GM10266 (cell line): Measurements from ENCODE around the gene PDXP.

ENCODE experiments used
- DNase-seq: peaks from one replicate; pipeline ENCODE4 v3.0.0; 2012; ENCODE audit errors: extremely low spot score
- TF ChIP-seq, protein P1 (sequence below): IDR thresholded peaks from 2 replicates; pipeline ENCODE4 v1.5.1; 2012; ENCODE audit warnings: mild to moderate bottlenecking, low read depth; ENCODE audit not compliant: control insufficient read depth, insufficient read depth; ENCODE audit errors: missing control alignments

Gene PDXP

DNA sequence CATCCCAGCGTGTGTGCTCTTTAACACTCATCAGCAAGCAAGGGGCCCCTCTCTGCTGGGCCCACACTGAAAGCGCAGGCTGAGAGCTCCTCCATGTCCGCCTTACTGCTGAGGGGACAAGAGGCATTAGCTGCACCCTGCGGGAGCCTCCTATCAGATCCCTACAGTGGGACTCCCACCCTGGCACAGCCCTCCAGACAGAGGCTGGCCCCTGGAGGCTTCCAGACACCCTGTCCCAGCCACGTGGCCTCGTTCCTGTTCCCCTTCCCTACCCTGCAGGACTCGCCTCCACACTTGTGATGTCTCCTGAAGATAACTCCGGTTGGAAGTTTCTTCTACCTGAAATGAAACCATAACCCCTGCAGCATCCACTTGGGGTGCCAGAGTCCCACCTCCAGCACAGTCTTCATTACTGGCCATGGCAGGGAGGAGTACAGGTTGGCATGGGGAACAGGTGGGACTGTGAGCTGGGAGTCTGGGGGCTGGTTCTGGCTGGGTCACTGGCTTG, 24.1 kb upstream of the PDXP start:
- TF ChIP-seq, protein P1, sequence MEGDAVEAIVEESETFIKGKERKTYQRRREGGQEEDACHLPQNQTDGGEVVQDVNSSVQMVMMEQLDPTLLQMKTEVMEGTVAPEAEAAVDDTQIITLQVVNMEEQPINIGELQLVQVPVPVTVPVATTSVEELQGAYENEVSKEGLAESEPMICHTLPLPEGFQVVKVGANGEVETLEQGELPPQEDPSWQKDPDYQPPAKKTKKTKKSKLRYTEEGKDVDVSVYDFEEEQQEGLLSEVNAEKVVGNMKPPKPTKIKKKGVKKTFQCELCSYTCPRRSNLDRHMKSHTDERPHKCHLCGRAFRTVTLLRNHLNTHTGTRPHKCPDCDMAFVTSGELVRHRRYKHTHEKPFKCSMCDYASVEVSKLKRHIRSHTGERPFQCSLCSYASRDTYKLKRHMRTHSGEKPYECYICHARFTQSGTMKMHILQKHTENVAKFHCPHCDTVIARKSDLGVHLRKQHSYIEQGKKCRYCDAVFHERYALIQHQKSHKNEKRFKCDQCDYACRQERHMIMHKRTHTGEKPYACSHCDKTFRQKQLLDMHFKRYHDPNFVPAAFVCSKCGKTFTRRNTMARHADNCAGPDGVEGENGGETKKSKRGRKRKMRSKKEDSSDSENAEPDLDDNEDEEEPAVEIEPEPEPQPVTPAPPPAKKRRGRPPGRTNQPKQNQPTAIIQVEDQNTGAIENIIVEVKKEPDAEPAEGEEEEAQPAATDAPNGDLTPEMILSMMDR = peak; percentile 26
- no peak for DNase-seq

DNA sequence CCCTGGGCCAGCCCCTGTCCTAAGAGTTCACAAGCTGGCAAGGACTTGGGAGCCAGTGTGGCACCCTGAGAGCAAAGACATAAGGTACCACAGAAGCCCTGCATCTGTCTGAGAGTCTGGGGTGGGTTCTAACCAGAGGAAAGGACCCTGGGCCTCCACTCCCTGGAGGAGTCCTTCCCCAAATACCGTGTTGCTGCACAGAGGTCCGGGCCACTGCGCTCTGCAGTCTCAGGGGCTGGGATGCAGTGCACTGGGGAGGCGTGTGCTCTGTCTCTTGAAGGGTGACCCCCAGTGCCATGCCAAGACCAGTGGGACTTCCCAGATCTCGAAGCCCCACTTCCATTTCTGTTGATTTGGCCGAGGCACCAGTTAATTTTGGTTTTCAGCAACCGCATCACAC, 23.4 kb upstream of the PDXP start:
- no peak for DNase-seq
- TF ChIP-seq, protein P1 = no peak

DNA sequence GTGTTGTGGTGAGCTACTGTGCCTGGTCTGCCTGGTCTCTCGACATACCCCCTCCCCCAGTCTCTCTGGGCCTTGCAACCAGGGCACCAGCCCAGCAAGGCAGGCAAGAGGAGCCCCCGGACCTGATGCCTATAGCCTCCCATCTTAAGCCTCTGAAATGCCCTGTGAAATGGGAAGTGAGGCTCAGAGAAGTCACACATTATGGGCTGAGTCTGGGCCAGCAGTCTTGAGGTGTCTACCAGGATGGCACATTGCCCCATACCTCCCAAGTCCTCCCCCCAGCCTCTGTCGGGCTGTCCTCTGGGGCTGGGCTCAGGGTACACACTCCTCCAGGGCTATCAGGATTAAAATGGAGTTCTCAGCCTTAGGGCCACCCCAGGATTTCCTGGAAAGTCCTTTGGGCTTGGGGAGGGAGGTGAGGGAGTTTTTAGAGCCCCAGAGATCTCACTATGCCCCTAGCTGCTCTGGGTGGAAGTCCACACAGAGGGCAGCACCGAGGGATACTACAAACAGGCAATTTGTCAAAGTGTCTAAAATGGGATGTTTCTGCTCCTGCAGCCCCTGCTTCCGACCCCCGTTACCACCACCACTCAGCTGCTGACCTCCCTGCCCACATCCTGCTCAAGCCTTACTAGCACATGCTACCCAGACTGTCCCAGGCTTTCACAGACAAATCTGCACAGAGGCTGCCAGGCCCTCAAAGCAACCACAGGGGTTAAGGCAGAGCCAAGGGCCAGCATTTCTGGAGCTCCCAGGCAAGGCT, 22.2 kb upstream of the PDXP start:
- peak; percentile 40 for DNase-seq
- TF ChIP-seq, protein P1 = peak; percentile 31

DNA sequence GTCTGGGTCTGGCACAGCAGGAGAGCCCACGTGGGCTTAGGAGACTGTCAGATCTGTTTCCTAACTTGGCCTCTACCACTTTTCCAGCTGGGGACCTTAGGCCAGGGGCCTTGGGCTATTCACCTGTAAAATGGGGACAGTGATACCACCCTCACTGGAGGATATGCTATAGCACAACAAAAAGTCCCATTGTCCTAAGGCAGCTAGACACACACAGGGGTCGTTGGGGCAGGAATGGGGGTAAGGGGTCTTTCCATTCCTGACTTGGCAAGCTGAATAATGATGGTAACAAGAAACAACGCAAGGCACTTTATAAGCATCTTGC, 21.6 kb upstream of the PDXP start:
- DNase-seq = no peak
- TF ChIP-seq, protein P1 = no peak

DNA sequence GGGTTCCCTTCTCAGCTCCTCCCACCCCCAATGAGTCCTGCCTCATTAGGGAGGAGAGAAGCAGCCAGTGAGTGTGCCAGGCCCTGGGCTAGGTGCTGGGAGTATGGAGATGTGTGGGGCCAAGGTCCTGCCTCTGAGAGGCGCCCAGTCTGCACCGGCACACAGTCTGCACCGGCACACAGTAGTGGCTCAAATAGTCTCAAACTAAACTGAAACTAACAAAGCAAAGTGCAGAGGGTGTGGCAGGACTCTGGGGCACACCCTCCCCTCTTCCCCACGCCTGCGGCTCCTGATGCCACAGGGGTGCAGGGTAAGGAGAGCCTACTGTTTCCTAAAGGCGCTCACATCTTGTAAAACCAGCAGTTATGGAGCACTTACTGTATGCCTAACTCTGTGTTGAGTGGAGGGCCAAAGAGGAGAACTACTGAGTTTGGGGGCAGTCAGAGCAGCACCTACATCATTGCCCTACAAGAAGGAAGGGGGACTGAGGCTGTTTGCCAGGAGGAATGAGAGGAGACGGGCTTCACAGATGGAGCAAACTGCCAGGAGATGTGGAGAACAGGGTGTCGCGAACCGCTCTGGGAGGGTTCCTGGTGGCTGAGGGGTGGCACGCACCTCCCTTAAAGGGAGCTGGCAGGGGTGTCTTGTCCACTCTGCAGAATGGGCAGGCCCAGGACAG, 20.0 kb upstream of the PDXP start:
- TF ChIP-seq, protein P1 = no peak
- DNase-seq = no peak

DNA sequence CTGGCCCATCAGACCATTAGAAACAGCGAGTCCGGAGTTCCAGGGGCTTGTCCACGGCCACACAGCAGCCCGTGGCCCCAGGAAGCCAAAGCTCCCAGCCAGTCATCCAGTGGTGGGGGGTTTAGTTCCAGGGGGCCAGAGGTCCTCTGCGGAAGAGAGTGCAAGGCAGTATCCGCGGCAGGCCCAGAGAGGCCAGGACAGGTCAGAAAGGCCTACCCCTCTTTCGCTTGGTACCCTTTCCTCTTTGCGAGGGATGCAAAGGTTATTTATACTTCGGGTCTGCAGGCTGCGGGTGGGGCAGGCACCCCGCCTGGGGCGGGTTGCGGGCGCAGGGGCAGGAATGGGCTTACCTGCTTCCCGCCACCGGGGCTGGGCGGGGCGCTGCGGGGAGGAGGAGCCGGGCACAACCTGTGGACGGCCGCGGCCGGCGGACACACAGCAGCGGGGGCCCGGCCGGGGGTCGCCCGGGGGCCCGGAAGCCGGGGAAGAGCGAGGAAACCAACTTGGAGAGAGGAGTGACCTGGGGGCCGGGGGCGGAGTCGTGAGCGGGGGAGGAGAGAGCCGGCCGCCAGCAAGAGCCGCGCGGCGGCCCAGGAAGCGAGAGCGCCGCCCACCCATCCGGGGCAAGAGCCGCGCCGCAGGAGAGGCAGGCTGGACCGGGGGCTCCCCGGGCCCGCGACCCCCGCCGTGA, 19.3 kb upstream of the PDXP start, which contains the start of gene SH3BP1:
Gene SH3BP1 (plus strand): TSS at position 600 of the 691 bp plus-strand sequence. CDS start 119 bp downstream, outside the sequence.
- peak; percentile 83 for DNase-seq
- TF ChIP-seq, protein P1 = no peak
